GM21360 (cell line): ENCODE measurements around the gene GOLT1A.

Source experiments
- ATAC-seq: cut with Tn5 transposase; IDR thresholded peaks from one replicate; pipeline ENCODE4 v1.9.1; 2021; ENCODE audit warnings: mild to moderate bottlenecking, moderate library complexity; ENCODE audit not compliant: unreplicated experiment

Gene GOLT1A

DNA sequence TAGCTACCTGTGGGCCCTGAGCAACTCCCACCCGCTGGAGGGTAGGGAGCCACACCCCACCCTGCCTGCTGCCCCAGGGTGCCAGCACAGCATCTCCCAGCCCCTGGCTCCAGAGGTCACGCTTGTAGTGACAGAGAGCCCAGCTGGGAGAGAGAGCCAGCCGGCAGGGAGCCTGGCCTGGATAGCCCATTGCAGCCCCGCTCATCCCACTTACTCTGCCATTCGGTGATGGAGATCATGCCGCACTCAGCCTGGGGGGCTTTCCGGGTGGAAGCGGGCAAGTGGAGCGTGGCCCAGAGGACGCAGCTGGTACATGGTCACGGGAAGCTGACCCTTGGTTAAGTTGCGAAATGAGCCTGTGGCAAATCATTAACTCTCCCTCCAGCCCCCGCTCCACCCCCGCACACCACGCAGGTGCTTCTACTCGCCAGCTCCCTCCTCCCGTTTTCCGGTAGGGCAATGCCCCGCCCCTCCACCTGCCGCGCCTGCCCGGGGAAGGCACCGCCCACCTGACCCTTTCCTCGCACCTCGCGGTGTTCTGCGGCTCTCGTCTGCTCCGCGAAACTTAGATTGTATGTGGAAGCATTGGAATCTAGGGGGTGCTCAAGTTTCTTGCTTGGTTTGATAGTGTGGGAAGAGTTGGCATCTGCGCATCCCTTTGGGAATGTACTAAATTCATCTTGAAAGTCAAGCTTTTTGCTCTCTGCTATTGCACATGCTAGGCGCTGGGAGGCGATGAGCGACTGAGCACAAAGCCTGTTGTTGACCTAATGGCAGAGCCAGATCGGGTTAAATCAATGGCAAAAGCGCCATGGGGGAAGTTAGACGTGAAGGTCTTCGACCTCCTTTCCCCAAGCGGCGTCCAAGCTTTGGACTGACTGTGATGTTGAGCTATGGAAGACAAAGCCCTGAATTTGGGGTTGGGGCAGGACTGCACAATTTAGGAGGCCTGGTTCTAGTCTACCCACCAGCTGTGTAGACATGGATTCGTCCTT, at the start of gene GOLT1A:
GOLT1A (minus strand) TSS at position 321 of the 995 bp plus-strand sequence; CDS start at position 239, 82 bp downstream.
- ATAC-seq: peak; percentile 59

- no peak for ATAC-seq
These were observed 49.6 kb upstream of the GOLT1A start for GRCh38 chr1:204263254-204263910.

DNA sequence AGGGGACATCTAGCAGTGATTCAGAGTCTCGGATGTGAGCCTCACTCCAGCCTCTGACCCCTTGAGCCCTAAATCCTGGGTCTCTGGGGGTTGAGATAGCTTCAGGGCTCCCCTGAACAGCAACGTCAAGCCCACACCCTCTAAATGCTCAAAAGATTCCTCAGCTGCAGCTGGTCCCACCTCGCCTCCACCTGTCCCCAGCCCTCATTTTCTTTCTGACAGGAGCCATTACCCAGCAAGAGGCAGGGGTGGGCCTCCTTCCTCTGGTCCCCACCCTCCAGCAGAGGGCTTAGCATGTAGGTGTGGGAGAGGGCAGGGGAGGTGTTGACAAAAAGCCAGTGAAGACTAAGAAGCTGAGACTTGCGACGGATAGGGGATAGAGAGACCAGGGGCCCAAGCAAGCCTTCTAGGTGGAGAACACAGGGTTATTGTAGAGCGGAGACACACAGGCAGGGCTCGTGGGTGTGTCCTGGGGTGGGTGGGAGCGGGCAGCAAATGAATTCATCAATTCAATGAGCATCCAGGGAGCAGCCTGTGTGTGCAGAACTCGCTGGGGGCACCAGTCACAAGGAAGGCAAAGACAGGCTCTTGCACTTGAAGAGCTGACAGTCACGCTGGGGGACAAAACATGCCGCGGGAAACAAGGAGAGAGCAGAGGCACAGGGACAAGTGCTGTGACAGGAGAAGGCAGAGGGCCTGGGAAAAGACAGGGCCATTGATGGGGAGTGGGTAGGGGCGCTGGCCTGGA, 48.9 kb upstream of the GOLT1A start:
- no peak for ATAC-seq

- ATAC-seq: no peak
These were observed 48.1 kb upstream of the GOLT1A start for GRCh38 chr1:204261746-204262505.

GRCh38 chr1:204261266-204261665, 47.5 kb upstream of the GOLT1A start:
- no peak for ATAC-seq

- ATAC-seq: no peak
These were observed 46.9 kb upstream of the GOLT1A start for GRCh38 chr1:204260601-204261197.

DNA sequence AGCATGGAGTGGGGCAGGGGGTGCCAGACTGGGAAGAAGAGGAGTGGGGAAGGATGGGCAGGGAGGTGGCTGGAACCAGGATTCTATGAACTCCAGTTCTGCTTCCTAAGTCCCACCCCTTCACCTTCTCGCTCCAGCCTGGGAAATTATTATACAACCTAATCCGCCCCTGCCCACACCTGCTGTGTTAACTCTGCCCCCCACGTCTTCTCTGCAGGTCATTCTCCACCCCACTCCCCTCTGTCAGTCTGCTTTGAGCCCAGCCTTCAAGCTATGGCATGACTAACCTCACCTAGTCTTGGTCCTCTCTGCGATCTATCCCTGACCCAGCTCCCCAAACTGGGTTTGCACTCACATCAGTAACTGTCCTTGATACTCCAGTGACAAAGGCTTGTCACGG, 46.0 kb upstream of the GOLT1A start:
- no peak for ATAC-seq

GRCh38 chr1:204259196-204259595, 45.4 kb upstream of the GOLT1A start:
- no peak for ATAC-seq

GRCh38 chr1:204258213-204259115, 44.7 kb upstream of the GOLT1A start:
- ATAC-seq: no peak

- no peak for ATAC-seq
These were observed 43.7 kb upstream of the GOLT1A start for GRCh38 chr1:204257446-204257845.

DNA sequence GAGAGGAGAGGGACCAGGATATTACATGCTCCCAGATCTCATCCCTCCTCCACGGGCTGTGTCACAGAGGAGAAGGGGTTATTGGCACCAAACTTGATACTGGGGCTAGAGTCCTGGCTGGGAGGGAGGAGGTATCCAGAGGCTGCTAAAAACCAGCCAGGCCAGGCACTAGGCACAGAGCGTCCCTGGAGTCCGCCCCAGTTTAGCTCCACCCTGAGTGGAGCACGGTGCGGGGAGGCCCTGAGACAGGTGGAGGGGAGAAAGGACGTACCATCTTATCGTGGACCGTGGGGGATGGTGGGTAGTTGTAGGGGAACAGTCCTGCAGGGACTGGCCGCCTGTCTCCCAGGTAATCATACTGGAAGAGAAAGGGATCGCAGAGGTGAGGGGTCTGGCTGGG, 42.7 kb upstream of the GOLT1A start:
- no peak for ATAC-seq

GRCh38 chr1:204255966-204256365, 42.2 kb upstream of the GOLT1A start:
- no peak for ATAC-seq

DNA sequence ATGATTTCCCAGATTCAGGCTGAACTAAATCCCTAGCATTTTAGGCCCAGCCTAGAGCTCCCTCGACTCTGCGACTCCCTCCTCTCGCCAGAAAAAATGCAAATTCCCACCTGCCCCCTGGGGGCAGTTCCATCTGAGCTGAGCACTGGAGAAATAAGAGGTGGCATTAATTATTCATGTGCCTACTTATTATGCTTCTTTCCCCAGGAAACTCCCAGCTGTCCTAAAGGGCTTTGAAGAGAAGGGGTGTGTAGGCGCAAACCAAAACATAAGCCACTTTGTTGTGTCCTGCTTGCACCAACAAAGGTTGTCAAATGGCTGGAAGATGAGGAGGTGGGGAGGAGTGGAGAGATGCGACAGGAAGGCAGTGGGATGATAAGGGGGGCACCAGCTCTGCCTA, 41.4 kb upstream of the GOLT1A start:
- no peak for ATAC-seq

DNA sequence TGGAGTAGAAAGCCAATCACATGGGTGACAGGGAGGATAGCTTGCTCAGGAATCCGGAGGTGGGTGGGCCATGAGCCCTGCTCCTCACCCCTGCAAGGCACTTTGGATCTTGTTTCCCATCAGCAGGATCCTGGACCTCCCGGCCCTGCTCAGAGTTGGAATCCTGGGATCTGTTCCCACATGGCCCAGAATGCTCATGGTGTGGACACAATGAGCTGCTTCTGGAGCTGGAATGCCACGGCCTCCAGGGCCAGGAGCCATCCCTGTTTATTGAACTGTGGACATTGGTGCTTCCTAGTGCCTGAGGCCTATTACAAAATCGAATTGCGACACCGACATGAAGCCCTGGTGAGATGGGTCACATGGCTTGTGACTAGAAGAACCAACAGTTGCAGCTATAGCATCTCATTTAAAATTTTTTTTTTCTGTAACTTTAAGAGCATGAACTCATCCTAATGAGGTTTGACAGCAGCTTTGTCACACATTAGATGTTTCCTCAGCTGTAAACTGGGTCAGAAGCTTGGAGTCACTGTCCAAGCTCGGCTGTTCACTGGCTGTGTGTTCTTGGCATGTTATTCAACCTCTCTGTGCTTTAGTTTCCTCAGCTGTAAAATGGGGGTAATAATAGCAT, 40.4 kb upstream of the GOLT1A start:
- ATAC-seq: no peak

GRCh38 chr1:204251926-204252689, 38.3 kb upstream of the GOLT1A start:
- ATAC-seq: no peak

DNA sequence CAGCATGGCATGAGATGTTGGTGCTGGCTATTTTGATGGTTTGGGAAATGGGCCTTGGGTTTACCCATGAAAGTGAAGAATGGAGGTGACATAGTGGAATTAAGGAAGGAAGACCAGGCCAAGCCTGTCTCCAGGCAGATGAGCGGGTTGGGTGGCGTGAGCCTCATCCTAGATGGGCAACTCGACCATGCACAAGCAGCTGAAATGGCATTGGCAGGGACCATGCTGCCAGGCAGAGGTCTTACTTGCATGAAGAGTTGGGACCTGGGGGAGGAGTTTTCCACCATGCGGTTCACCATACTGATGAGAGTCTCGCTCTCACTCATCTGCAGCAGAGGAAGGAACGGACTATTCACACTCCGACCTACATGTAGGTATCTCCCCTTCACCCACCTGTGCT, 37.5 kb upstream of the GOLT1A start:
- no peak for ATAC-seq

DNA sequence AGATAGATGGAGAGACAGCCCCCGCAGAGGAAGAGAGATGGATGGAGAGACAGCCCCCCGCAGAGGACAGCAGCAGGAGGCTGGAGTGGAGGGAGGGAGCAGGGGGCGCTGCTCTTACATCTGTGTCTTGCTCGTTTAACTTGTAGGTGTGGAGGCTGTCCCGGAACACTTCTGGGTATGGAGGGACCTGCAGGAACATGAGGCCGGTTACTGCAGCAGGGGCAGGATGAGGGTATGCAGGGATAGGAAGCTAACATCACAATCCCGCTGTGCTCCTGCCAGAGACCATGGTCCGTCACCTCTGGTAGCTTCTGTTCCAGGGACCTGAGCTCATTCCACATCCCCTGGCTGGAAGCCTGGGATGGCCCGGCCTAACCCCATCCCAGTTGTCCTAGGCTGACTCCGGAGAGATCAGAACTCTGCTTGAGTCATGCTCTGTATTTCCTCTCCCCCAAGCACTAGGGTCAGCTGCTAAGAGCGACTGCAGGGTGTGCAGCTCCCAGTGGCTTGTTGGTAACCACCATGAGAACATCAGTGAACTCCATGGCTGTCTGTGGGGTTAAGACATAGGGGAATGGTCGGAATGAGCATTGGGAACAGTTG, 36.7 kb upstream of the GOLT1A start:
- ATAC-seq: no peak
